Osteoblast (primary cell): Measurements from ENCODE around the gene ATG14. TPM values are rescaled to one million over a fixed set of nuclear protein-coding genes. Genes with fewer than 3 reads are reported as not detected.
A peak's percentile ranks its signal among the peaks of the same experiment; 100 is the strongest.

Experiments
- DNase-seq: peaks from one replicate; pipeline ENCODE4 v3.0.0; 2011; ENCODE audit warnings: low spot score, mixed read lengths; ENCODE audit not compliant: insufficient read length; ENCODE audit errors: missing footprints
- H2AFZ ChIP-seq: 2 replicates; pipeline ENCODE4 v1.6.0; 2011; ENCODE audit warnings: mild to moderate bottlenecking, low read length
- H3K27ac ChIP-seq: 2 replicates; pipeline ENCODE4 v1.5.1; 2011; ENCODE audit warnings: mild to moderate bottlenecking, low read depth, low read length, moderate library complexity
- H3K27me3 ChIP-seq: 2 replicates; pipeline ENCODE4 v1.6.0; 2012; ENCODE audit warnings: mild to moderate bottlenecking, control low read depth, inconsistent platforms, low read length, moderate library complexity; ENCODE audit not compliant: insufficient read depth
- H3K36me3 ChIP-seq: 2 replicates; pipeline ENCODE4 v1.5.1; 2011; ENCODE audit warnings: mild to moderate bottlenecking, low read length, control low read depth, moderate library complexity; ENCODE audit not compliant: insufficient read depth
- H3K4me1 ChIP-seq: 2 replicates; pipeline ENCODE4 v1.5.1; 2011; ENCODE audit warnings: mild to moderate bottlenecking, low read length, control low read depth, moderate library complexity; ENCODE audit not compliant: insufficient read depth
- H3K4me2 ChIP-seq: 2 replicates; pipeline ENCODE4 v1.6.0; 2011; ENCODE audit warnings: mild to moderate bottlenecking, low read length; ENCODE audit not compliant: insufficient read depth
- H3K4me3 ChIP-seq: fragments of 200-600 bp; sonication (generic); 3 replicates; pipeline ENCODE4 v1.5.1; 2012; ENCODE audit warnings: mild to moderate bottlenecking, low read length, inconsistent platforms; ENCODE audit not compliant: insufficient read depth
- H3K79me2 ChIP-seq: 2 replicates; pipeline ENCODE4 v1.6.0; 2012; ENCODE audit warnings: mild to moderate bottlenecking, low read length, control low read depth, inconsistent platforms; ENCODE audit not compliant: insufficient read depth
- H3K9me3 ChIP-seq: 2 replicates; pipeline ENCODE4 v1.5.1; 2011; ENCODE audit warnings: low read depth, low read length, control low read depth
- H4K20me1 ChIP-seq: 2 replicates; pipeline ENCODE4 v1.6.0; 2012; ENCODE audit warnings: mild to moderate bottlenecking, low read length, control low read depth; ENCODE audit not compliant: insufficient read depth
- total RNA-seq: library from RNA; depleted of rRNA; stranded (reverse); fragments of >200 nt; gene quantifications from 2 replicates; pipeline ENCODE4 v1.2.3, GENCODE V29; 2012
- TF ChIP-seq, protein P1 (sequence below): IDR thresholded peaks from 2 replicates; pipeline ENCODE4 v1.5.1; 2011; ENCODE audit warnings: mild to moderate bottlenecking, low read depth, low read length, moderate library complexity; ENCODE audit errors: extremely low read depth

Gene ATG14
- total RNA-seq, 1 donor, result 21.7 TPM

DNA sequence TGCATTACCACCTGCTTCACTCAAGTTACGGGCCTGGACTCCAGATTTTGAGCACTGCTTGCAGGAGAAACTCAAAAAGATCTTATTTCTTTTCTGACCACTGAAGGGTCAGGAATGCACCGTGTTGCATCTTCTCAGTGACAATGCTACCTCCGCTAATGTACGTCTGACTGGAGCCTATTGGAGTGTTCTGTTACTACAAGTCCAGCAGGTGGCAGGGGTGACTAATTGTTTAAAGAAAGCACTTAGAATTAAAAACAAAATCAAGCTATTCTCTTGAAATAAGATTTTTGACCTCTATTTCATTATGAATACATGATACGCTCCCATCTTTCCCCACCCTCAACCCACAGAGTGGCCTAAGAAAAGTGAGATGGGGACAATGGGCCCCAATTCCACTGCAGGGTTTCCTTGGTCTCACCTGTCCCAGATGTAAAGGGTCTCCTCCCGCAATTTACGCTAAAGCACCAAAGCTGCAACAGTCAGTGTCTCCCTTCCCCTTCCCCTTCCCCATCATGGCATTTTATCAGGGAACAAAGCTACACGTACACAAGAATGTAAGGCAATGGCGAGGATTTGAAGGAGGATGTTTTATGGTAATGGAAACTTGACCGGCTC, 26.5 kb upstream of the ATG14 start:
- H3K79me2 ChIP-seq, result no peaks in the 10 kb centered on the region
- H3K36me3 ChIP-seq, result no peaks in the 10 kb centered on the region
- no peak overlapping the region for H3K27ac ChIP-seq
- TF ChIP-seq, protein P1, sequence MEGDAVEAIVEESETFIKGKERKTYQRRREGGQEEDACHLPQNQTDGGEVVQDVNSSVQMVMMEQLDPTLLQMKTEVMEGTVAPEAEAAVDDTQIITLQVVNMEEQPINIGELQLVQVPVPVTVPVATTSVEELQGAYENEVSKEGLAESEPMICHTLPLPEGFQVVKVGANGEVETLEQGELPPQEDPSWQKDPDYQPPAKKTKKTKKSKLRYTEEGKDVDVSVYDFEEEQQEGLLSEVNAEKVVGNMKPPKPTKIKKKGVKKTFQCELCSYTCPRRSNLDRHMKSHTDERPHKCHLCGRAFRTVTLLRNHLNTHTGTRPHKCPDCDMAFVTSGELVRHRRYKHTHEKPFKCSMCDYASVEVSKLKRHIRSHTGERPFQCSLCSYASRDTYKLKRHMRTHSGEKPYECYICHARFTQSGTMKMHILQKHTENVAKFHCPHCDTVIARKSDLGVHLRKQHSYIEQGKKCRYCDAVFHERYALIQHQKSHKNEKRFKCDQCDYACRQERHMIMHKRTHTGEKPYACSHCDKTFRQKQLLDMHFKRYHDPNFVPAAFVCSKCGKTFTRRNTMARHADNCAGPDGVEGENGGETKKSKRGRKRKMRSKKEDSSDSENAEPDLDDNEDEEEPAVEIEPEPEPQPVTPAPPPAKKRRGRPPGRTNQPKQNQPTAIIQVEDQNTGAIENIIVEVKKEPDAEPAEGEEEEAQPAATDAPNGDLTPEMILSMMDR, result peak; percentile 59
- DNase-seq, result peak; percentile 85
- H3K9me3 ChIP-seq, result no peaks in the 10 kb centered on the region
- no peaks in the 10 kb centered on the region for H3K4me1 ChIP-seq
- H3K4me3 ChIP-seq, result no peak overlapping the region
- H2AFZ ChIP-seq, result peak overlapping the region; percentile 26
- peaks cover 26% of the 10 kb centered on the region for H3K27me3 ChIP-seq
- H4K20me1 ChIP-seq, result no peaks in the 10 kb centered on the region
- no peak overlapping the region for H3K4me2 ChIP-seq

DNA sequence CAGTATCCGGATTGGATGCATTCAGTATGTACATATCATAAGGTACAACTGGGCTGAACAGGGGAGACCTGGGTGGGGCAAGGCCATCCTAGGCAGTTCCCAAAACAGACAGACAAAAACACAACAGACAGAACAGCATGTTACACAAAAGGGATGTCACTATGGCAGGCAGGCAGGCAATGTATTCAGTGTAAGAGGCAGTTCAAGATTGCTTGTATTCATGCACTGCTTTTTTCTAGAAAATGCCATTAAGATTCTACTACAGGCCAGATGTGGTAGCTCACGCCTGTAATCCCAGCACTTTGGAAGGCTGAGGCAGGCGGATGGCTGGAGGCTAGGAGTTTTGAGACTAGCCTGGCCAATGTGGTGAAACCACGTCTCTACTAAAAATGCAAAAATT, 25.3 kb upstream of the ATG14 start:
- TF ChIP-seq, protein P1, result no peak
- Histone ChIP-seq H3K27ac (no peak overlapping the region), H3K27me3 (peaks cover 26% of the 10 kb centered on the region), H3K79me2 (no peaks in the 10 kb centered on the region), H4K20me1 (no peaks in the 10 kb centered on the region), H3K4me3 (no peak overlapping the region), H3K36me3 (no peaks in the 10 kb centered on the region), H3K9me3 (no peaks in the 10 kb centered on the region), H3K4me1 (no peaks in the 10 kb centered on the region), H2AFZ (no peak overlapping the region), H3K4me2 (no peak overlapping the region)
- no peak for DNase-seq

DNA sequence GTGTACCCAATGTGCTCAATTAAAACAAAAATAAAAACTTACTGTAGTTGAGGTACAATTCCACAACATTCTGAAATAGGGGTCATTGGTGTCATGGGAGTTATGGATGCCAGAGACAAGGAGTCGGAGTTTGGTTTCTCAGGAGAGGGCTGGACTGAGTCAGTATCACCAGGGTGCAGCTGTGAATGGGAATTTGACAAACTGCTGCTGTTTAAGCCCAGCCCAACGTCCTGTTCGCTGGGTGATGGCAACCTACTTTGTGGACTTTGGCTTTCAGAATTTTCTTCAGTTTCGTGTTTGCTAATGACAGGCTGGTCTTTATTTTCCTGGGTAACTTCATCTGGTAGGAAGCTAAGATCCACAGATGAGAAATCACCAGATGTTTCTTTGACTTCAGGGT, 24.9 kb upstream of the ATG14 start:
- H3K9me3 ChIP-seq, result no peaks in the 10 kb centered on the region
- no peaks in the 10 kb centered on the region for H4K20me1 ChIP-seq
- no peak for DNase-seq
- no peaks in the 10 kb centered on the region for H3K36me3 ChIP-seq
- TF ChIP-seq, protein P1, result no peak
- no peak overlapping the region for H2AFZ ChIP-seq
- H3K4me1 ChIP-seq, result no peaks in the 10 kb centered on the region
- H3K27me3 ChIP-seq, result peaks cover 26% of the 10 kb centered on the region
- no peaks in the 10 kb centered on the region for H3K79me2 ChIP-seq
- H3K4me3 ChIP-seq, result no peak overlapping the region
- H3K4me2 ChIP-seq, result no peak overlapping the region
- no peak overlapping the region for H3K27ac ChIP-seq

DNA sequence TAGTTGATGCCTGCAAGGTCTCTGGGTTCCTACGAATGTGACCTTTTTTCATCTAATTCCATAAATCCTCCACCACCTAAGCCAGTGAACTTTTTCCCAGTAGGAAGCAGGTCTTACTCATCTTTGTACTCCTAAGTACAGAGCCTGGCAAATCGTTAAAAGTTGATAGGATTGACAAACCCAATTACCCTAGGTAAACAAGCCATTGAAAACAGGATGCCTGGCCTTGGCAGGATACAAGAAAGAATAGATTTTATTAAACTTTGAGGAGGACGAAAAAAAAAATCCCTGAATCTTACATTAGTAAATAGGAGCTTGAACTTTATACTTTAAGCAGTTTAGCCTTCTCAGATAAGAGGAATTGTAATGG, 23.2 kb upstream of the ATG14 start:
- no peaks in the 10 kb centered on the region for H3K36me3 ChIP-seq
- no peak overlapping the region for H3K27ac ChIP-seq
- H3K4me1 ChIP-seq, result no peaks in the 10 kb centered on the region
- H3K9me3 ChIP-seq, result no peaks in the 10 kb centered on the region
- no peak overlapping the region for H3K4me3 ChIP-seq
- H3K79me2 ChIP-seq, result no peaks in the 10 kb centered on the region
- H2AFZ ChIP-seq, result no peak overlapping the region
- no peak overlapping the region for H3K4me2 ChIP-seq
- peaks cover 26% of the 10 kb centered on the region for H3K27me3 ChIP-seq
- TF ChIP-seq, protein P1, result no peak
- H4K20me1 ChIP-seq, result no peaks in the 10 kb centered on the region
- DNase-seq, result no peak
